AG04449 (cell line): Measurements from ENCODE around the gene FIGN.

Source experiments
- CTCF ChIA-PET: fragments of 350-600 bp; formaldehyde crosslinking; extraction: SDS; loops from one replicate; lab custom pipeline; 2021; ENCODE audit warnings: antibody characterized with exemption; lab: Yijun Ruan, JAX
- POLR2A ChIA-PET: fragments of 400-600, 350-600 bp; formaldehyde crosslinking; extraction: SDS; loops from one replicate; lab custom pipeline; 2020; ENCODE audit warnings: antibody characterized with exemption, inconsistent platforms; lab: Yijun Ruan, JAX
- DNase-seq: peaks from one replicate; pipeline ENCODE4 v3.0.0-alpha.2; 2010; ENCODE audit warnings: low read depth, low spot score
- H3K4me3 ChIP-seq: 2 replicates; pipeline ENCODE4 v1.5.1; 2011; ENCODE audit warnings: low read depth, mild to moderate bottlenecking, control low read depth, low read length
- TF ChIP-seq, protein P1 (sequence below): IDR thresholded peaks from one replicate; pipeline ENCODE4 v1.5.1; 2011; ENCODE audit warnings: mild to moderate bottlenecking, moderate library complexity, low read length, control low read depth, inconsistent platforms; ENCODE audit not compliant: insufficient read depth; ENCODE audit errors: missing control alignments

The FIGN gene

DNA sequence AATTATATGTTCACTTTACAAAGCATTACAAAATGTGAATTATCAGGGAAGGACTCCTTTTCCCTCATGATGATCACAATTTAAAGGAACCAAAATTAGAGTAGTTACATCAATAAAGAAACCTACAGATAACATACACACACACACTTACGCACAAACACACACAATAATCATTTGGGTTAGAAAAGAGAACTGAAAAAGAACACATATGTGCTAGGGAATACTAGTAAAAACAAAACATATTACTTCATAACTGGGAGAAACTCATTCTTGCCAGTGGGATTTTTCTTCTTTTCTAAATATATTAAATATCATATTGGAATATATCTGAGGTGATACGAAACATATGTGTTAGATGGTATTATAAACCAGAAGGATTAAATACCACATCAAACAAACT is 42.3 kb downstream of the FIGN start:
- no peak overlapping the region for H3K4me3 ChIP-seq
- TF ChIP-seq, protein P1, sequence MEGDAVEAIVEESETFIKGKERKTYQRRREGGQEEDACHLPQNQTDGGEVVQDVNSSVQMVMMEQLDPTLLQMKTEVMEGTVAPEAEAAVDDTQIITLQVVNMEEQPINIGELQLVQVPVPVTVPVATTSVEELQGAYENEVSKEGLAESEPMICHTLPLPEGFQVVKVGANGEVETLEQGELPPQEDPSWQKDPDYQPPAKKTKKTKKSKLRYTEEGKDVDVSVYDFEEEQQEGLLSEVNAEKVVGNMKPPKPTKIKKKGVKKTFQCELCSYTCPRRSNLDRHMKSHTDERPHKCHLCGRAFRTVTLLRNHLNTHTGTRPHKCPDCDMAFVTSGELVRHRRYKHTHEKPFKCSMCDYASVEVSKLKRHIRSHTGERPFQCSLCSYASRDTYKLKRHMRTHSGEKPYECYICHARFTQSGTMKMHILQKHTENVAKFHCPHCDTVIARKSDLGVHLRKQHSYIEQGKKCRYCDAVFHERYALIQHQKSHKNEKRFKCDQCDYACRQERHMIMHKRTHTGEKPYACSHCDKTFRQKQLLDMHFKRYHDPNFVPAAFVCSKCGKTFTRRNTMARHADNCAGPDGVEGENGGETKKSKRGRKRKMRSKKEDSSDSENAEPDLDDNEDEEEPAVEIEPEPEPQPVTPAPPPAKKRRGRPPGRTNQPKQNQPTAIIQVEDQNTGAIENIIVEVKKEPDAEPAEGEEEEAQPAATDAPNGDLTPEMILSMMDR: no peak
- DNase-seq: no peak
- CTCF ChIA-PET: no interaction called here
- POLR2A ChIA-PET: no interaction called here

GRCh38 chr2:163692611-163693482 is 43.0 kb downstream of the FIGN start:
- no peak for DNase-seq
- H3K4me3 ChIP-seq: no peak overlapping the region
- TF ChIP-seq, protein P1: no peak
- CTCF ChIA-PET: interaction anchor here (1.3 kb wide), 1 partner anchor 9 kb away, joined by 3 read pairs; no protein-coding TSS in a partner anchor
- POLR2A ChIA-PET: no interaction called here

GRCh38 chr2:163692081-163692480 is 43.7 kb downstream of the FIGN start:
- ChIA-PET CTCF (interaction anchor here (1.3 kb wide), 1 partner anchor 8 kb away, joined by 3 read pairs; no protein-coding TSS in a partner anchor), POLR2A (no interaction called here)
- no peak overlapping the region for H3K4me3 ChIP-seq
- TF ChIP-seq, protein P1: no peak
- DNase-seq: no peak

DNA sequence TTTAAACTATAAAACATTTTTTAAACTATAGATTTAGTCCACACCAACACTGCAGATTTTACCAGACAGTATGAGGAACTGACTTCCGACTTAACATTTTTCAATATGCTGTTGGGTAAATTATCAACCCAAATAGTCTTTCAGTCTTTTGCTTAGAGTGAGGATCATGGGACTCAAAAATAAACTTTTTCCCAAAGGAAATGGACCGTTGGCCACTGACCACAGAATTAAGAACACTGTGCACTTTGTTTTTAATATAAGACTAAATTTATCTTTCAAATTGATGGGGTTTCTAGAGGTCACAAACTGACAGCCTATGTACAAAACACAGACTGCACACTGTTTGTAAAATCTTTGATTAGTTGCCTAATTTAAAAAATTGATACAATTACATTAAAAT is 44.9 kb downstream of the FIGN start:
- no peak for DNase-seq
- H3K4me3 ChIP-seq: no peak overlapping the region
- POLR2A ChIA-PET: no interaction called here
- TF ChIP-seq, protein P1: no peak
- CTCF ChIA-PET: no interaction called here

DNA sequence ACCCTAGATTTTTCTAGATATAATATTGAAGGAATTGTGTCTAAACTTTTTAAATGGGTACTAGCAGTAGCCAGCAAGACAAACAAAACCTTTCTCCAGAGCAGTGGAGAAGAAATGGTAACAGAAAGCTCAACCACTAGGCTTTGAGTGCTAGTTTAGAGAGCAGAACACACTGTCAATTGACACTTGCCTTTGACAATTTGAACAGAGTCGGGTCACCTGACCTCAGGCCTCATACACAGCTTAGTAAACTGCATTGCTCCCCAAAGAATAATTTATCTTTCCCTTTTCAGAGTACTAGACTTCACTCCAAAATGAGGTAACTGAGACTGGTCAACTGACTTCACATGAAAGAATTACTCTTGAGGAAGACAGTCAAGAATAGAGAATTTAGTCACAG is 48.6 kb downstream of the FIGN start:
- H3K4me3 ChIP-seq: no peak overlapping the region
- POLR2A ChIA-PET: no interaction called here
- TF ChIP-seq, protein P1: no peak
- no peak for DNase-seq
- CTCF ChIA-PET: no interaction called here

- CTCF ChIA-PET: no interaction called here
- POLR2A ChIA-PET: no interaction called here
- TF ChIP-seq, protein P1: no peak
- DNase-seq: no peak
- H3K4me3 ChIP-seq: no peak overlapping the region
Measured at GRCh38 chr2:163686289-163686688, 49.5 kb downstream of the FIGN start.
